ENCODE results near the gene POMC.
"Not testable (repeated sequence)": the region's sequence is repeated elsewhere in the genome, so short reads cannot be mapped to it uniquely, and the experiment has no call there.

Gene POMC

GRCh38 chr2:25168256-25169072 lies at the start of gene POMC:
Gene POMC (minus strand): TSS chr2:25168580. CDS start chr2:25164772, 3,808 bp downstream.
- DNase-seq, result peak; percentile 9

- no peak for DNase-seq
These were observed 49.7 kb upstream of the POMC start for GRCh38 chr2:25218100-25218499.

- DNase-seq, result no peak
These were observed 47.7 kb upstream of the POMC start for GRCh38 chr2:25215948-25216679.

DNA sequence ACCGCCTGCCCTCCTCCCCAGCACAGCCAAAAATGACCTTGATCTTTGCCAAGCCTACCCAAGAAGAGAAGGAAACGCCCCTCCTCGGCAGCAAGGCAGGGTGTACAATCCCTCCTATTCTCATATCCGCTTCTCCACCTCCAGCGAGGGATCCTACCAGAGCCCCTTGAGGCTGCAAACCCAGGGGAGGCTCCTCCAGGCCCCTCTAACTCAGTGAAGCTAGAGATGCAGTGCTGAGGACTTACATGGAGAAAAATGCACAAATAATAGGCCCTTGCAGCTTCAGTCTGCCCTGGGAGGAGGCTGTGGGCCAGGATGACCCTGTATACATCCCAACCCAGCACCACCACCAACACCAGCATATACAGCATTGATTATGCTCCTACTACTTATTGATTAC lies 46.9 kb upstream of the POMC start:
- no peak for DNase-seq

GRCh38 chr2:25213229-25213628 lies 44.8 kb upstream of the POMC start:
- DNase-seq, result no peak

- DNase-seq, result not testable (repeated sequence)
These were observed 42.5 kb upstream of the POMC start for GRCh38 chr2:25210923-25211322.

DNA sequence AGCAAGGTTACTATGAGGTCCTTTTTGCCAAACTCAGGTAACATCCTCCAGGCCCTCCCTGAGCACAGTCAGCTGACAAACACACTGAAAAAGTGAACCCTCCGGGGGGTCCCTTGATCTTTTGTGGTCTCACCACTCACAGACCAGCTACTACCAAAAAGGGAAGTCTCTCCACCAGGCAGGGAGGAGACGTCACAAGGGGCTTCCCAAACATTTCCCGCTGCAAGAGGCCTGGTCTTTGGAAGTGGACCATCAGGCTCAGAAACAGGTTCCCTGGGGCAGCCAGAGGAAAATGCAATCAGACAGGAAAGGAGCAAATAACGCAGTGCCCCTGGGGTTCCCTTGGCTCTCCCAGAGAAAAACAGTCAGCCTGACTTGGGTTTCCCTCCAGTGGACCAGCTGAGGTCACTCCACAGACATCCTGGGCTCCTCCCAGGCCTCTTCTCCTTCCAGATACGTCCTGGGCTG lies 38.7 kb upstream of the POMC start:
- no peak for DNase-seq

DNA sequence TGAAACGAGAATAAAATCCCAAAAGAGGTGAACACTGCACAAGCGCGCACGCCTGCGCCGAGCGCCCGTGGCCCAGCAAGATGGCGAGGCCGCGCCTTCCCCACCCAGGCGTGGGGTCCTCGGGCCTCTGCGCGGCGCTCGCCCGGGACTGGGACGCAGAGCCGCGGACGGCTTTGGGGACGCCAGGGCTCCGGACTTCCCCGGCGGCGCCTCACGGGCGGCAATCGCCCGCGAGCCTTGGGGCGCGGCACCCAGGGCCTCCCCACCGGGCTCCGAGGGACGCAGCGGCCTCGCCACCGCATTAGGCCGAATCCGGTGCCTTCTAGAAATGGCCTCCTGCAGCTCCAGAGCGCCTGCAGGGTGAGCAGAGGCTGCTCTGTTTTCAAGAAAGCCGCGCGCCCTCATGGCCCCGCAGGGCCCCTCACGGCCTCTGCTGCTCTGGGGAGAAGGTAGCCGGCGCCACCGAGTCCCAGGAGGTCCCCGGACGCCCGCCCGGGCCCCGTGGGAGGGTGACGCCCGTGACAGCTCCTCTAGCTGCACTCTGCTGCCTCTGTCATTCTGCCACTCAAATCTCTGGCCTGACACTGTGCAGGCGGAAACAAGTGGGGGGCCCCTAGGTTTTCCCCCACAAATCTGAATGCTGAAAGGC lies 35.9 kb upstream of the POMC start:
- no peak for DNase-seq

- no peak for DNase-seq
These were observed 33.9 kb upstream of the POMC start for GRCh38 chr2:25202275-25202674.

- DNase-seq, result no peak
These were observed 33.4 kb upstream of the POMC start for GRCh38 chr2:25201794-25202193.

DNA sequence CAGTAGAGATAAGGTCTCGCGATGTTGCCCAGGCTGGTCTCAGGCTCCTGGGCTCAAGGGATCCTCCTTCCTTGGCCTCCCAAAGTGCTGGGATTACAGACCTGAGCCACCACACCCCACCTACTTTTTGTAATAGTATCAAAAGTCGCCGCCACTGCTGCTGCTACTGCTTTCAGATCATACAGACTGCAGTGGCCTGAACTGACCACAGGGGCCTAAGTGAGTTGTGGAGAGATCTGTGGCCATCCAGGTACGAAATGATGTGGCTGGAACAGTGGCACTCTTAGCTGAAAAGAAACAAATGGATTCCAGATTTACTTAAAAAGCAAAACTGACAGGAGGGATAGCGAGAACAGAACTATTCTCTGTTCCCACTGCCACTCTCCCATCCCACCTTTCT lies 32.9 kb upstream of the POMC start:
- DNase-seq, result no peak

DNA sequence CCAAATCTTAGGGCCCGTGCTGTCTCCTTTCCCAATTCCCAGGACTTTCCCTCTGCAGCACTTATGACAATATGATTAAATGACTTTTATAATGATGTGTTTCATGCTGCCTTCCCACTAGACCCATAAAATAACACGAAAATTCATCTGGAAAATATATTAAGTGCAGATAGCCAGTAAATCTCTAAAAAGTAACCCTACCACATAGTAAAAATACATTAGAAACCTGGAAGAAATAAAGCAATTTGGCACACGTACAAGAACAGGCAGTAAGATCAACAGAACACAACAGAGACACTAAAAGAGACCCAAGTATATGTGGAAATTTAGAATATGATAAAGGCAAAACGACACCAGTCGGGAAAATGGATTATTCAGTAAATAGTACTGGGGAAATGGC lies 30.2 kb upstream of the POMC start:
- no peak for DNase-seq

GRCh38 chr2:25198209-25198525 lies 29.8 kb upstream of the POMC start:
- no peak for DNase-seq

DNA sequence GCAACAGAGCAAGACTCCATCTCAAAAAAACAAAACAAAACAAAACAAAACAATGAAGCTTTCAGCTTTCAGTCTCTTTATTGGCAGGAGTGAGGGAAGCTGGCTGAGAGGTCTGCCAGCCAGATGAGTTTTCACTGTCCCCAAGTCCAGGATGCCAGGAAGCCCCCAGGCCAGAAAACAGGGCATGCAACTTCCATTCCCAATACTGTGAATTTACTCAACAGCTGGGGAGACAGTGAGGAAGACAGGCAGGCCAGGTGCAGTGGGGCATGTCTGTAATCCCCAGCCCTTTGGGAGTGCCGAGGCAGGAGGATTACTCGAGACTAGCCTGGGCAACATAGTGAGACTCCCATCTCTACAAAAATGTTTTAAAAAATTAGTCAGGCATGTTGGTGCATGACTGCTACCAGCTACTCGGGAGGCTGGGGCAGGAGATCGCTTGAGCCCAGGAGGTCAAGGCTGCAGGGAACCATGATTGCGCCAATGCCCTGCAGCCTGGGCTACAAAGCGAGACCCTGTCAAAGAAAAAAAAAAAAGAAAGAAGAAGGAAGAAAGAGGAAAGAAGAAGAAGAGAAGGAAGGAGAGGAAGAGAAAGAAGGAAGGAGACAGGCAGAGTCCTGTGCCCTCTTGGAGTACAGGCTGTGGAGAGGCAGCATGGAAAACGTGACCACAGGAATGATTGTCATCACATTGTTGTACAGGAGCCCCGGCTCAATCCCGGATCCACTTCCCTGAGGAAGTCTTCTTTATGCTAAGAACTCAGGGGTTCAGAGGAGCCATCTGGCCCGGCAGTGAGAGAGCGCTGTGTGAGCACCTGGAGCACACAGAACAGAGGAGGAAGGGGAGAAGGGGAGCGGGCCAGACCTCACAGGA lies 29.2 kb upstream of the POMC start:
- no peak for DNase-seq

GRCh38 chr2:25194576-25195122 lies 26.3 kb upstream of the POMC start:
- DNase-seq, result no peak

GRCh38 chr2:25190536-25190935 lies 22.2 kb upstream of the POMC start:
- DNase-seq, result peak; percentile 55

DNA sequence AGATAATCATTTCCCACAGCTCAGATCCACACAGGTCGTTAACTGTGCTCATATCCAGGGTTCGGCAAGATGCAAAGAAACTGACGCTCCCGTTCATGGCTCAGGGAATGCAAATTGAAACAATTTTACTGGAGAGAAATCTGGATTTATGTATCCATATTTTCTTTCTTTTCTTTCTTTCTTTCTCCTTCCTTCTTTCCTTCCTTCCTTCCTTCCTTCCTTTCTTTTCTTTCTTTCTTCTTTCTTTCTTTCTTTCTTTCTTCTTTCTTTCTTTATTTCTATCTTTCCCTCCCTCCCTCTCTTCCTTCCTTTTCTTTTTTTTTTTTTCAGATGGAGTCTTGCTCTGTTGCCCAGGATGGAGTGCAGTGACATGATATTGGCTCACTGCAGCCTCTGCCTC lies 20.0 kb upstream of the POMC start:
- no peak for DNase-seq

DNA sequence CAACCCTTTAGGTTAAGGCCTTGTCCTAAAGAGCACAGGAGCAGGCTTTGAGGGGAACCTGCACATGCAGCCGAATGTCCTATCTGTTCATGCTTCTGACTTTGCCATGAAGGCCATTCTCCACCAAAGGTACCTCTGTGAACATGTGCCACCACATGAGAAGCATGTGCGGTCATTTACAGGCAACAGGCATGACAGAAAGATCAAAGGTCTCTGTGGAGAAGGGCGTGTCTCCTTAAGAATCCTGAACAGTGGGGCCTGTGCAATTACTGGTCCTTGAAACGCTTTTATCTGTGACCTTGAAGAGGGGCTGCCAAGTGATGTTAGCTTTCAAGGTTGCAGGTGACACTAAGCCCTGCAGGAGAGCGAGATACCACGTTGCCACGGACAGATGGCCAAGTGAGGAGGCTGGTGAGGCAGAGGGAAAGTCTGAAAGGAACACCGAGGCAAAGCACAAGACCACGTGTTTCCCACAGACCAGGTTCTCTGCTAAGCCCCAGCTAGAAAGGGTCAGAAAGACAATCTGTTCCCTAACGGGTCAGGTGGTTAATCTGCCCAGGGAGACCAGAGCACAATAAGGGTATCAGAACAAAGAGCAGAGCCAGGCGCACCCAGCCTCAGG lies 19.5 kb upstream of the POMC start:
- no peak for DNase-seq

GRCh38 chr2:25184254-25184653 lies 15.9 kb upstream of the POMC start:
- no peak for DNase-seq

- no peak for DNase-seq
These were observed 10.6 kb upstream of the POMC start for GRCh38 chr2:25178976-25179375.

DNA sequence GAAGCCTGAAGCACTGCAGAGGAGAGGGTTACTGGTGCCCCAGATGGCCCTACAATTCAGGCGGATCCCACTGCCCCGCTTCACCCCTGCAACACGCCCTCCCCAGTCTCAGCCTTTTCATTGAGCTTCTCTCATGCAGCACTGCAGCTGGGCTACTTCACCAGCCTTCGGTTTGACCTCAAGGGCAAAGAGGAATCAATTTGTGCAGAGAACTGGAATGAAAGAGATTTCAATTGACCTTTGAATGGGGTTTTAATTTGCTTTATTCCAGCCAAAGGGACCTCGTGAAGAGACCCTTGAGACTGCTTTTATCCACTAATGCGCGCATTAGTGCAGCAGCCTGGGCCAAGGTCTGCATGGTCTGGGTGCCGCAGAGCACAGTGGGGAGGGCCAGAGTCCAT lies 8.8 kb upstream of the POMC start:
- peak; percentile 80 for DNase-seq

GRCh38 chr2:25176541-25177181 lies 8.3 kb upstream of the POMC start:
- DNase-seq, result peak; percentile 42
